NCI-H2029 (cell line): ENCODE measurements around the gene GNA14.
A peak's percentile ranks its signal among the peaks of the same experiment; 100 is the strongest.
"Not testable (repeated sequence)": the region's sequence is repeated elsewhere in the genome, so short reads cannot be mapped to it uniquely, and the experiment has no call there.

Experiments
- DNase-seq: peaks from one replicate; lab custom pipeline; 2025; lab: John Stamatoyannopoulos, UW

The GNA14 gene

GRCh38 chr9:77449240-77450084, 198.7 kb downstream of the GNA14 start:
- DNase-seq, result no peak

- DNase-seq, result no peak
These were observed 200.5 kb downstream of the GNA14 start for GRCh38 chr9:77447646-77448045.

- no peak for DNase-seq
These were observed 205.7 kb downstream of the GNA14 start for GRCh38 chr9:77442436-77442835.

- DNase-seq, result not testable (repeated sequence)
These were observed 207.0 kb downstream of the GNA14 start for GRCh38 chr9:77441124-77441523.

- DNase-seq, result no peak
These were observed 208.1 kb downstream of the GNA14 start for GRCh38 chr9:77440057-77440456.

- DNase-seq, result no peak
These were observed 209.5 kb downstream of the GNA14 start for GRCh38 chr9:77438653-77439052.

GRCh38 chr9:77435688-77436087, 212.4 kb downstream of the GNA14 start:
- DNase-seq, result no peak

GRCh38 chr9:77435277-77435676, 212.8 kb downstream of the GNA14 start:
- DNase-seq, result no peak

GRCh38 chr9:77433675-77434445, 214.3 kb downstream of the GNA14 start:
- DNase-seq, result peak; percentile 62

- DNase-seq, result no peak
These were observed 216.1 kb downstream of the GNA14 start for GRCh38 chr9:77432053-77432452.

GRCh38 chr9:77429928-77430327, 218.2 kb downstream of the GNA14 start:
- no peak for DNase-seq

GRCh38 chr9:77427256-77427927, 220.7 kb downstream of the GNA14 start:
- no peak for DNase-seq

GRCh38 chr9:77426712-77427111, 221.4 kb downstream of the GNA14 start:
- DNase-seq, result no peak

- no peak for DNase-seq
These were observed 223.1 kb downstream of the GNA14 start for GRCh38 chr9:77424993-77425392.

GRCh38 chr9:77423841-77424240, 224.3 kb downstream of the GNA14 start:
- no peak for DNase-seq

GRCh38 chr9:77422969-77423368, 225.2 kb downstream of the GNA14 start:
- no peak for DNase-seq

GRCh38 chr9:77421506-77422265, 226.4 kb downstream of the GNA14 start:
- DNase-seq, result no peak

- no peak for DNase-seq
These were observed 227.5 kb downstream of the GNA14 start for GRCh38 chr9:77420641-77421040.

GRCh38 chr9:77418226-77418625, 229.9 kb downstream of the GNA14 start:
- DNase-seq, result no peak

- DNase-seq, result no peak
These were observed 230.6 kb downstream of the GNA14 start for GRCh38 chr9:77417566-77417965.

GRCh38 chr9:77408521-77408920, 239.6 kb downstream of the GNA14 start:
- not testable (repeated sequence) for DNase-seq

GRCh38 chr9:77403239-77403638, 244.9 kb downstream of the GNA14 start:
- no peak for DNase-seq
